GM12873 (cell line): ENCODE measurements around the gene RECQL5.

Experiments
- CTCF ChIP-seq: IDR thresholded peaks from 2 replicates; pipeline ENCODE4 v1.5.1; 2012; ENCODE audit warnings: low read depth, mild to moderate bottlenecking, moderate library complexity, low read length, control low read depth; ENCODE audit not compliant: insufficient read depth; ENCODE audit errors: missing control alignments

The RECQL5 gene

DNA sequence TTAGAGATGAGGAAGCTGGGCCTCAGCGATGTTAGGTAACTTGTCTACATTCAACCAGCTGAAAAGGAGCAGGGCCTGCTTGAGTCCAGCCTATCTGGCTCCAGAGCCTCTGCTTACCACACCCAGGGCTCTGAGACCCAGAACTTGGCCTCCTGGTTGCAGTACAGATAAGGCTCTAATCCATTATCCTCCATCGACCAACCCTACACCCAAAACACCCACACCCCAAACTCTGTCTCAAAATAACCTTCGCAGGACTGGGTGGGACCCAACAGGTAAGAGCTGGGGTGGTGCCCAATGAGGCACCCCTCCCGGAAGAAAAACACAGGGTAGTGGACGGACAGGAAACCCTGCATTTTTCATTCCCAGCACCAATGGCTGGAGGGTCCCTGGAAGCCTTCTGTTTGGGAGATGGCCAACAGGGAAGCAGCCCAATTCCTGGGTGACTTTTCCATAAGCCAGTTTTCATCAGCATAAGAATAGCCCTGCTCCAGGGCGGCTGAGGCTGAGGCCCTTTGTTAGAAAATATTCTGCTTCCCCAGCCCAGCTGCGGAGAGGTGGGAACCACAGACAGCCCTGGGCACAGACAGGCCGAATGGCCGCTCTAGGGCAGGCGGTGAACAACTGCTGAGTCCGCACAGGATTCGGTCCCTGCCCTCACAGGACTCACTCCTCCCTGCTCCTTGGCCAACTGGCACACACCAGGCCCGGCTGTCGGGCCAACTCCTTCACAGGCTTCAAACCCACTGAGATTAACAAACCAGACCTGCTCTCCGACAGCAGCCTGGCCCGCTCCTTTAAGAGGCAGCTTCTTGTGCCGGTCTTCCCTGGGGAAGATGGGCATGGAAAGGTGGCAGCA lies 23.9 kb downstream of the RECQL5 start:
- no peak for TF ChIP-seq CTCF

DNA sequence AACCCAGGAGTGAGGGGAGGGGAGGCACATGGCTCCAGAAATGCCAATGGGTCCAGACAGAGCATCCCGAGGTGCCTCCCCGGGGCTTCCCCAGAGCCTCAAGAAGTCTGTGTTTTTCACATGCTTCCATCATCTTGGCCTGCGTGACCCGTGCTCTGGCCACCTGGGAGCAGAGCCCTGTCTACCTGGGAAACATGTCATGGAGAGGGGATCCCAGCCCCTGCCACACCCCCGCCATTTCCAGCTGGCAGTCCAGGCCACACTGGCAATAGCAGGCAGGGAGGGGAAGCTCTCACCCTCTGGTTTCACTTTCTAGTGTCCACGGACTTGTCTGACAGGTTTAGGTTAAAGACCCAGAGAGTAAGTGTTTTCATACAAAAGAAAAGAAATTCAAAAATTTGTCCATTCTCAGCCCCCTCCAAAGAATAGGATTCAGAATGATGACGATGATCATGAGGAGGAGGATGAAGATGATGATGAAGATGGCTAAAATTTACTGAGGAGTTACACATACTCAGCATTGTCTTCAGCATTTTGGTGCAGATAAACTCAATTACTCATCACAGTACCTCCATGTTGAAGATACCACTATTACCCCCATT lies 24.7 kb downstream of the RECQL5 start:
- no peak for TF ChIP-seq CTCF

DNA sequence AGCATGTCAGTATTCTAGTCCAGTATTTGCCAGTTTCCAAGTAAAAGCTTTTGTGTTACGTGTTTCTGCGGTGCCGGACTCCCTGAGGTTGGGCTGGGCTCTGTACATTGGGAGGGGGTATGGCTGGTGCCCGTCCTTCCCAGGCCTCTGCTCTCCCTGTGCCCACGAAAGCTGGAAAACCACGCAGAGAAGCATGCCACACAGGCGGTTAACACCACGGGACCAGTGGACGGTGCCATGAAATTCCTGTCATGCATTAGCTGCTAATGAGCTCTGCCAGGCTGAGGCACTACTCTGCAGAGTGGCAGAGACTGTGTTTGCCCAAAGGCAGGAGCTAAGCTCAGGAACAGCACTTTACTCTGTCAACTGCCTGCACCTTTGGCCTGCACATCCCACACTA lies 25.6 kb downstream of the RECQL5 start:
- no peak for TF ChIP-seq CTCF

DNA sequence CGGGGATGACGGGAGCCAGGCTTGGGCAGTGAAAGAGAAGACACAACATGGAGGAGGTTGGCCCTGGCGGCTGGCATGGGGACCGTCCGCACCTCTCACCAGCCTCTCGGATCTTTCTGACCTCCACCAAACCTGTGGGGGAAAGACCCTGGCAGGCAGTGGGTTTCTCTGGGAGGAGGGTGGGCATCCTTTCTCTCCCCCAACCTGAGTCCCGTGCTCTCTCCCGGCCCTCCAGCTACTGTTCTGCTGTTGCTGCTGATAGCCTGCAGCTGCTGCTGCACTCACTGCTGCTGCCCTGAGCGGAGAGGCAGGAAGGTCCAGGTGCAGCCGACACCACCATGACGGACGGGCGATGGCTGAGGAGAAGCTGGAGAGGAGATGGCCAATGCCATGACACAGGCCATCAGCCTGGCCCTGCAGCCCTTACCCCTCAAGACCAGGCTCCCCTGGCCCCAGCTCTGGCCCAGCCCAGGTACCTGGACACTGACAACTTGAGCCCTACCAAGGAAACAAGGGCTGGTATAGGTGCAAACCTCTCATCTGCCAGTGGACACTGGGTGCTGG lies 26.3 kb downstream of the RECQL5 start:
- TF ChIP-seq CTCF = no peak

DNA sequence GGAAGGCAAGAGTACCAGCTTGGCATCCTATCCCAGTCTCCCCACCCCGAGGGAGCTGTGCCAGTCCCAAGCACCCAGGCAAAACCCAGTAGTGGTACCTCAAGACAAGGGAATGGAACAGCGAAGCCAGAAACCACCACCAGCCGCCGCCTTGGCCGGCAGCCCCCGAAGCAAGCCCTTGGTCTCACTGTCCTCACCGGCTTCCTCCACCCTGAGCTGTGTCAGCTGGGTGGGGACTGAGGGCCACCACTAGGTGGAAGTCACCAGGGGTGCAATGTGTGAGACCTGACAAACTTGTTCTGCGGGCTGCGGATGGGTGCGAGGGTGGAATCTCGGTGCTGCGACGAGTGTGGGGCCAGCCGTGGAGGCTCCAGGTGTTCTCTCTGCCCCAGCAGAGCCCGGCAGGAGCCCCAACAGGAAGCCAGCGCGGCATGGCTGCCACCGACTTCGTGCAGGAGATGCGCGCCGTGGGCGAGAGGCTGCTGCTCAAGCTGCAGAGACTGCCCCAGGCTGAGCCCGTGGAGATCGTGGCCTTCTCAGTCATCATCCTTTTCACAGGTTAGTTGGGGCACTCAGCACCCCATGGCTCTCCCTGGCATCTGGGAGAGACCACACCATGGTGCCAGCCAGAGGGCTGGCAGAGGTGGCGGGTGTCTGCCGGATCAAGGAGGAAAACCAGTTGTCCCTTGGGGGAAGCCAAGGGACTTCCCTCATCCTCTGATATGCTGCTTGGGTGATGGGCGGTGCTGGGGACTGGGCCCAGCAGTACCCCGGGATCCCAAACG lies 27.0 kb downstream of the RECQL5 start:
- peak; percentile 9 for TF ChIP-seq CTCF

DNA sequence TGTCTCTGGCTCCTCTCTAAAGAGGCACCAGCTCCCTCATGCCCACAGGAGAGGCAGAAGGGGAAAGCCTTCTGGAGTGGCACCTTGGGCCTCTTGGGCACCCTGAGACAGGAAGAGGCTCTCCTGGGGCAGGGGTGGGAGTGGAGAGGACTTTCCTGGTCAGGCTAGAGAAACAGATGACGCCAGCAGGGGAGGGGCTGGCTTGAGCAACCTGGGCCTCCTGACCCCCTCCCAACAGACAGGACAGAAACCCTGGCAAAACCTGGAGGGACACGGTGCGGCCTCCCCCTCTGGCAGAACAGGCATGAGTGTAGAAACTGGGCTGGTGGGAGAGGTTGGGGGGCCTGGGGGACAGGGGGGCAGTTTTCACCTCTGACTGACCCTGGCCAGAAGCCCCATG lies 27.6 kb downstream of the RECQL5 start:
- no peak for TF ChIP-seq CTCF

- TF ChIP-seq CTCF = no peak
Observed at GRCh38 chr17:75638893-75639292, 28.1 kb downstream of the RECQL5 start.
